HCT116 (cell line): ENCODE results near the gene THEM4.

Experiments
- CEBPB ChIP-seq: IDR thresholded peaks from 2 replicates; pipeline ENCODE4 v1.6.1; 2012; ENCODE audit warnings: low read depth
- CTCF ChIP-seq, 3 experiments: fragments of 200-600 bp in 1 of 3; sonication (generic) in 1 of 3; IDR thresholded peaks in 2 of 3; conservative IDR thresholded peaks in 1 of 3; 2 replicates each; pipeline ENCODE4 v1.5.1; 2012 to 2017; ENCODE audit warnings: low read depth in 2 of 3, low read length in 2 of 3, antibody characterized with exemption in 1 of 3, borderline replicate concordance in 1 of 3, control low read depth in 1 of 3, mild to moderate bottlenecking in 1 of 3, mixed read lengths in 1 of 3, mixed run types in 1 of 3, moderate library complexity in 1 of 3; ENCODE audit not compliant: insufficient read depth in 1 of 3

GRCh38 chr1:151852733-151853132 is 56.6 kb downstream of the THEM4 start:
- TF ChIP-seq CEBPB (no peak), CTCF (IDR thresholded peaks at IDR 0.05 in 2 of 3, conservative IDR thresholded peaks at IDR 0.05 in 1 of 3; ENCODE audit: borderline replicate concordance in 1 of 3, insufficient read depth in 1 of 3, low read depth in 2 of 3, low read length in 2 of 3) (no peak)
